Measurements from ENCODE around the gene MB21D2. TPM values are rescaled to one million over a fixed set of nuclear protein-coding genes. Genes with fewer than 3 reads are reported as not detected.
A peak's percentile ranks its signal among the peaks of the same experiment; 100 is the strongest.

The MB21D2 gene
- total RNA-seq, 2 donors from 2014 or later = 3.7 to 5.9 TPM

- Histone ChIP-seq H3K27me3 (no peaks in the 10 kb centered on the region), H3K4me1 (peaks cover 0 to 6% of the 10 kb centered on the region in 2 donors), H3K36me3 (no peaks in the 10 kb centered on the region), H3K9me3 (no peaks in the 10 kb centered on the region), H3K27ac (no peak overlapping the region), H3K4me3 (no peak overlapping the region)
- DNase-seq (ENCODE audit: low spot score) = no peak
- no peak for TF ChIP-seq CTCF (IDR thresholded peaks at IDR 0.05)
Observed at GRCh38 chr3:192818126-192818525, 99.5 kb downstream of the MB21D2 start.

- Histone ChIP-seq H3K27ac (no peak overlapping the region), H3K36me3 (no peaks in the 10 kb centered on the region), H3K9me3 (no peaks in the 10 kb centered on the region), H3K4me1 (peaks cover 0 to 11% of the 10 kb centered on the region in 2 donors), H3K27me3 (no peaks in the 10 kb centered on the region), H3K4me3 (no peak overlapping the region)
- no peak for TF ChIP-seq CTCF (IDR thresholded peaks at IDR 0.05)
- no peak for DNase-seq (ENCODE audit: low spot score)
Observed at GRCh38 chr3:192817506-192817905, 100.2 kb downstream of the MB21D2 start.

GRCh38 chr3:192817053-192817452, 100.6 kb downstream of the MB21D2 start:
- TF ChIP-seq CTCF (IDR thresholded peaks at IDR 0.05) = no peak
- Histone ChIP-seq H3K9me3 (no peaks in the 10 kb centered on the region), H3K27ac (no peak overlapping the region), H3K27me3 (no peaks in the 10 kb centered on the region), H3K36me3 (no peaks in the 10 kb centered on the region), H3K4me1 (peaks cover 0 to 11% of the 10 kb centered on the region in 2 donors), H3K4me3 (no peak overlapping the region)
- no peak for DNase-seq (ENCODE audit: low spot score)

- no peak overlapping the region for H3K4me3 ChIP-seq
- peaks cover 0 to 11% of the 10 kb centered on the region in 2 donors for H3K4me1 ChIP-seq
- no peak for DNase-seq (ENCODE audit: low spot score)
- no peaks in the 10 kb centered on the region for H3K27me3 ChIP-seq
- no peaks in the 10 kb centered on the region for H3K36me3 ChIP-seq
- peak; percentile 54 to 78 for TF ChIP-seq CTCF (IDR thresholded peaks at IDR 0.05)
- no peak overlapping the region for H3K27ac ChIP-seq
- H3K9me3 ChIP-seq = no peaks in the 10 kb centered on the region
Observed at GRCh38 chr3:192816351-192816750, 101.3 kb downstream of the MB21D2 start.

GRCh38 chr3:192812743-192813383, 104.8 kb downstream of the MB21D2 start:
- H3K36me3 ChIP-seq = no peaks in the 10 kb centered on the region
- TF ChIP-seq CTCF (IDR thresholded peaks at IDR 0.05) = peak in 1 of 2 donors; percentile 79
- no peak overlapping the region for H3K4me3 ChIP-seq
- DNase-seq (ENCODE audit: low spot score) = no peak
- H3K4me1 ChIP-seq = peaks cover 0 to 5% of the 10 kb centered on the region in 2 donors
- H3K9me3 ChIP-seq = no peaks in the 10 kb centered on the region
- H3K27me3 ChIP-seq = no peaks in the 10 kb centered on the region
- H3K27ac ChIP-seq = no peak overlapping the region

- peaks cover 0 to 5% of the 10 kb centered on the region in 2 donors for H3K4me1 ChIP-seq
- no peaks in the 10 kb centered on the region for H3K36me3 ChIP-seq
- H3K4me3 ChIP-seq = no peak overlapping the region
- no peak for DNase-seq (ENCODE audit: low spot score)
- TF ChIP-seq CTCF (IDR thresholded peaks at IDR 0.05) = no peak
- H3K27me3 ChIP-seq = no peaks in the 10 kb centered on the region
- H3K9me3 ChIP-seq = no peaks in the 10 kb centered on the region
- H3K27ac ChIP-seq = no peak overlapping the region
Observed at GRCh38 chr3:192805711-192806110, 111.9 kb downstream of the MB21D2 start.
